ENCODE measurements around the gene DERA. TPM values are rescaled to one million over a fixed set of nuclear protein-coding genes. Genes with fewer than 3 reads are reported as not detected.
"Not testable (repeated sequence)": the region's sequence is repeated elsewhere in the genome, so short reads cannot be mapped to it uniquely, and the experiment has no call there.

The DERA gene
- total RNA-seq, 1 donor from 2014 or later = 43.9 TPM

GRCh38 chr12:16013722-16014121 is 102.6 kb downstream of the DERA start:
- not testable (repeated sequence) for DNase-seq

GRCh38 chr12:16014394-16014793 is 103.3 kb downstream of the DERA start:
- not testable (repeated sequence) for DNase-seq

GRCh38 chr12:16016748-16017147 is 105.6 kb downstream of the DERA start:
- no peak for DNase-seq

DNA sequence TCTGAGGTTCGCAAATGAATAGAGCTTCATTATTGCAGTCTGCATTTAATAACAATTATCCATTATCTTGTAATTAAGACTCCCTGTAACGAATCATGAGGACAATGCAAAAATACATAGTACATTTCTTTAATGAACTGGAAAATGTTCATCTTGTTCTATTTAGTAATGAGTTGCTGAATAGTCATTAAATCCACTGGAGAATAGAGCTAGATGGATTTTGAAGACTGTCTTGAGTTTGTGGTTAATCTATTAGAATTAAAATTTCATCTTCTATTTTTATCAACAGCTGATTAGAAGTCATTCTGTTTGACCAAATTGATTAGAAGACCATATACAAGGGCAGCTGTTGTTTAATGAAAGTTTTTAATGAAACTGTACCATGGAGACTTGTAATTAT is 107.2 kb downstream of the DERA start:
- no peak for DNase-seq

- DNase-seq = no peak
Measured at GRCh38 chr12:16019136-16019535, 108.0 kb downstream of the DERA start.

GRCh38 chr12:16020031-16020430 is 108.9 kb downstream of the DERA start:
- DNase-seq = no peak

DNA sequence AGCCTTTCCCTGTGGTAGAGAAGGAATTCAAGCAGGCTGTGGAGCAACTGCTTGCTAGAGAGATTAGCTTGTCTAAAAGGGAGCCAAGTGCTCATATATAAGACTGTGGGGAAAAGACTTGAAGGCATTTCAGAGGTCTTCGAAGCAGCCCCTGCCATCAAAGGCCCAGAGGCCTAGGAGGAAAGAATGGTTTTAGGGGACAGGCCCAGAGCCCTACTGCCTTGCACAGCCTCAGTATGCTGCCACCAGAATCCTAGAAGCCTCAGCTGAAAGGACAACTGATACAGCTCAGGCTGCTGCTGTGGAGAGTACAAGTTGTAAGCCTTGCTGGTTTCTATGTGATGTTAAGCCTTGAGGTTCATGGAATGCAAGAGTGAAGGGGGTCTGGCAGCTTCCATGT is 109.9 kb downstream of the DERA start:
- no peak for DNase-seq

- DNase-seq = no peak
Measured at GRCh38 chr12:16021676-16022075, 110.5 kb downstream of the DERA start.

DNA sequence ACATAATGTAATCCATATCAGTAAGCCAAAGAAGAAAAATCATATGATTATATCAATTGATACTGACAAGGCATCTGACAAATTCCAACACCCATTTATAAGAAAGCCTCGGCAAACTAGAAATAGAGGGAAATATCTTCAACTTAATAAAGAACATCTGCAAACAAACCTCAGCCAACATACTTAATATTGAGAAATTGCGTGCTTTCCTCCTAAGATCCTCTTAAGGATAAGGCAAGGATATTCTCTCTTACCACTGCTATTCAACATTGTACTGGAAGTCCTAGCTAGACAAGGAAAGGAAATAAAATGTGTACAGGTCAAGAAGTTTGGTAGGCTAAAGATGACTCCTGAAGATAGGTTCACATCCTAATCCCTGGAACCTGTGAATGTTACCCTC is 115.9 kb downstream of the DERA start:
- DNase-seq = no peak

GRCh38 chr12:16030744-16031143 is 119.6 kb downstream of the DERA start:
- no peak for DNase-seq

DNA sequence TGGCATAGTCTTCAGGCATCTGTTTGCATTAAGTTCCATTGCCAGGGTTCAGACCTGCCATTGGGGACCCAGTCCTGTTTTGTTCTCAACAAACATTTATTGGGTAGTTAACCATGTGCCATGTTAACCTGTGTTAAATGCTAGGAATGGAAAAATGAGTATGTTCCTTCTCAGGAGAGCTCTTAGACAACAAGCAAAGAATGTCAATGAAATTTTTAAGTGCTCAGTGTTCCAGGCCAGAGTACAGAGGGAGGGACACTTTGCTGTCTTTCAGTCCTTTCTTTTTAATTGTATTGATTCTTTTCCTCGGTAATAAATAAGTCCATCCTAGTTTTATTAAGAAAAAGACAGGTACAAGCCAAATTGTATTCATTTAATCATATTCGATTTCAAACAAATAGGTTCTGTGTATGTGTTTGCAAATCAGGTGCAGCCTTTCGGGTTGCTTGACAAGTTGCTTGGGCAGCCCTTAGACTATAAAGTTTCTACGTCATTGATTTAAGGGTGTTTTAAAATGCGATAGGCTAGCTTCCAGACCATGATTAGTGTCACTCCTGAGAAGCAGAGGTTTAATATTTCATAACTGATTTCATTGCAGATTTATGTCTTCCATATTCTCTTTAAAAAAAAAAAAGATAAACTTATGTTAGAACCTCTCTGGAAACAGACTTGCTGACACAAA is 123.1 kb downstream of the DERA start:
- no peak for DNase-seq

DNA sequence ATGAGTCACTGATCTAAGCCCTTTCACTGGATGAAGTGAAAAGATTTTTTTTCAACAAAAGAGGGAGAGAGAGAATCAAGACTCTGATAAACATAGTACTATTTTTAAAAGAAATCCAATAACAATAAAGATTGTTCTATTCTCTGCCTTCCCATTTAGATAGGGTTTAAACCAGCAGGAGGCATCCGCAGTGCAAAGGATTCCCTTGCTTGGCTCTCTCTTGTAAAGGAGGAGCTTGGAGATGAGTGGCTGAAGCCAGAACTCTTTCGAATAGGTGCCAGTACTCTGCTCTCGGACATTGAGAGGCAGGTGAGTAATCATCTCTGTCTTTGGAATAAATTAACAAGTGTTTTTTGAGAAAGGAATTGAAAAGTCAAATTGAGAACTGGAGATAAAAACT is 124.9 kb downstream of the DERA start:
- no peak for DNase-seq

DNA sequence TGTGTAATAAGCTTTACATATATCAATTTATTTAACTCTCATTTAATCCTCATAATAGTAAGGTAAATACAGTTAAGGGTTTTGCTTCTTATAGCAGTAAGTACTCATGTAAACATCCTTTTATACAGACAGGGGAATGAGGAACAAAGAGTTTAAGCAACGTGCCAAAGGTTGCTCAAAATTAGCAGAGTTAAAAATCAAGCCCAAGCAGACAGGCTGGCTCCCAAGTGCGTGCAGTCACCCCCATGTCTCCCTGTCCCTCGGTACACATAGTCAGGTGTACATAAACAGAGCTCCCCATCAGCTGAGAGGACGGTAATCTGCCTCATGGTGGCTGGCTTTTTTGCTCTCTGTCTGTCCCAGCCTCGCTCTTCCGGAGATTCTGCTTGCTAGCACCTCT is 126.4 kb downstream of the DERA start:
- DNase-seq = no peak

- DNase-seq = no peak
Measured at GRCh38 chr12:16043480-16043879, 132.3 kb downstream of the DERA start.

DNA sequence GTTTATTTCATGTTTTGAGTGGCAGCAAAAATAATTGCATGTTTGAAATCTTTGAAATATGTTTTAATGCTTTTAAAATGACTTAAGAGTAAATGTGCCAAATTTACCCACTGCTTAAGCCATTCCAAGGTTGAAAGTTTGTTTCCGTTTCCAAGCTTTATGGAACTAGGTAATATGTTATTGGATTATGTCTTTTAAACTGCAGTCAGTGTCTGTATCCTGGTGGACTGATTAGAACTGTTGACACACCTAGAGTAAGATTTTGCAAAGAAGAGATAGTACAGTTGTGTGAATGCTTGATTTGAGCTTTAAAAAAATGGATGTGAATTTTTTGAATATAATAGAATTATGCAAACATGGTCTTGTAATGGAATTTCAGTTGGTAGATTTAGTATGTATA is 135.1 kb downstream of the DERA start:
- no peak for DNase-seq

DNA sequence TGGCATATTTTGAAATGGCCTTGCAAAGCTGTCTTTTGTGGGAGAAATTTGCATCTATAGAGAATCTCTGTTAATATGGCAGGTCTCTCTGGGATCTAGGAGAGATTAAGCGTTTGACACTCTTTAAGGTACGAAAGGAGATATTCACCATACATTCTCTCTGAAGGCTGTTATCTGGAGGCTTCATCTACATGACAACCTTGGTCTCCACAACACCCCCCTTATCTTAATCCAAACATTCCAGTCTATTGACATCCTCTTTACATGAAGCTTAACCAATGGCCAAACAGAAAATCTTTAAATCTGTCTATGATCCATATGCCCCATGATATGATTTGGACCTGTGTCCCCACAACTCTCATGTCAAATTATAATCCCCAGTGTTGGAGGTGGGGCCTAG is 137.4 kb downstream of the DERA start:
- DNase-seq = no peak

GRCh38 chr12:16056910-16057309 is 145.8 kb downstream of the DERA start:
- no peak for DNase-seq

- not testable (repeated sequence) for DNase-seq
Measured at GRCh38 chr12:16057351-16057751, 146.2 kb downstream of the DERA start.

- DNase-seq = no peak
Measured at GRCh38 chr12:16062611-16063010, 151.5 kb downstream of the DERA start.

- DNase-seq = no peak
Measured at GRCh38 chr12:16063726-16064125, 152.6 kb downstream of the DERA start.

DNA sequence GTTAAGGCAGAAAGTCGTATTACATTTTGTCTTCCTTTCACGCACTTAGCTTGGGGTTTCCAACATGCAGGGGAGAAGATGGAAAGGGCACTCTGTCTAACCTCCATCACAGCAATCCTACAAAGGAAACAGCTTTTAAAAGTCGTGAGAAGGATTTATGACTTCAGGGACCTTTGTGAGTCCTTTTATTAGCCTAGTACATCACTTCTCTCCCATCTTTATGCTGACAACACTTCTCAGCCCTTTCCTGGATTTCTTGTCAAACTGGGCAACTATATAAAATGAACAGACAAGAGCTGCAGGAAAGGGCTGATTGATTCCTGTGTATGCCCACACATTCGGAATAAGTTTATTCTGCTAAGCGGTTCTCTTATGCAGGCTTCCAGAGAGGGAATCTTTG is 159.0 kb downstream of the DERA start:
- no peak for DNase-seq

GRCh38 chr12:16072678-16073077 is 161.5 kb downstream of the DERA start:
- DNase-seq = no peak

DNA sequence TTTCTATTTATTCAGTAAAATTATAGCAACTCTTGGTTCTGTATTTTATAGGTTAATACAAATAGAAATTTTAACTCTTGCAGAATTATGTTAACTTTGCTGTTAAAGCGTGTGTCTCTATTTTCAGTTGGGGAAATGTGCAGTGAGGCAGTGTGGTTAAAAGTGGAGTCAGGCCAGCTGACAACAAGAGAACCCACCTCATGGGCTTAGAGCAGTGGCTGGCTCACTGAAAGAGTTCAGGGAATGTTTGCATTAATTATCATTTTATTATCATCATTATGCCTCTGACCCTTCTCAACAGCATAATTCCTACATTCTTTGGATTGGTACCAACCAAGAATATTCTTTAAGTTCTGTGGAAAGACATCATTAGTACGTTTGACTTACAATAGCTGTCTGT is 163.8 kb downstream of the DERA start:
- no peak for DNase-seq

GRCh38 chr12:16075887-16076286 is 164.8 kb downstream of the DERA start:
- DNase-seq = no peak

DNA sequence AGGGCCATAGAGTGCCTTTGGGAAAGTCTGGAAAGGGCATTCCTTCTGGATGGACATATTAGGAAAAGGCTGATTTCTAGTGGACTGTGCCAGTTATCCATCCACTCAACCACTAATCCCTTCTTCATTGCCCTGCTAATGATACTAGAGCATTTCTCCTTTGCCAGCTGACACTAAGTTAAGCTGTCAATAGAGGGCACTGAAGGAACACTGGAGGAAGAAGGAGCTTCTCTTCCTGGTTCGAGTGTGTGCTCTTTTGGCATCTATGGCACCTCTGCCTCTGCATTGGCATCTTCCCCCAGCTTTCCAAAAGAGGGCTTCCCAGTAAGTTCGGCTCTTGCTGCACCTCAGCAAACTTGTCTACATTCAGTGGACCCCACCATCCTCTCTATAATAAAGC is 165.4 kb downstream of the DERA start:
- peak; percentile 13 for DNase-seq

Data from tongue (tissue), 2 donors.